NCI-H526 (cell line): ENCODE results near the gene MBNL2.

Experiments
- DNase-seq, 2 experiments: peaks; one replicate each; lab custom pipeline; 2025; lab: John Stamatoyannopoulos, UW

The MBNL2 gene

GRCh38 chr13:97234236-97234635 is 12.1 kb downstream of the MBNL2 start:
- DNase-seq = no peak

DNA sequence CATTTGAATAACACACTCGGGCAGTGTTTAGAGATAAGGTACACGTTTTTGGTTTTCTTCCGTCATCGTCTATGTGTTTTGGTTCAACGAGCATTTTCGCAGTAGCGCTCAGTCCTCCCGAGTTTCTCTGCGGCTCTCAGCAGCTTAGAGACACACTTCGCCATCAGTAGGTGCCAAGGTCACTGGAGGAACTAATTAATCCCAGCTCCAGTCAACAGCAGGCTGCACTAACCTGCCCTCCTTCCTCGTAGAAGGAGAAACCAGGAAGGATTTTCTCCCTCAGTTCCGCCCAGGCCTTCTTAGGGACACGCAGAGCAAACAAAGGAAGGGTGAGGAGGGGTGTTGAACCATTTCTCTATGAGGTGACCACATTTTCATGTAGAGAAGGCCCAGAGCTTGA is 12.6 kb downstream of the MBNL2 start:
- DNase-seq = no peak

DNA sequence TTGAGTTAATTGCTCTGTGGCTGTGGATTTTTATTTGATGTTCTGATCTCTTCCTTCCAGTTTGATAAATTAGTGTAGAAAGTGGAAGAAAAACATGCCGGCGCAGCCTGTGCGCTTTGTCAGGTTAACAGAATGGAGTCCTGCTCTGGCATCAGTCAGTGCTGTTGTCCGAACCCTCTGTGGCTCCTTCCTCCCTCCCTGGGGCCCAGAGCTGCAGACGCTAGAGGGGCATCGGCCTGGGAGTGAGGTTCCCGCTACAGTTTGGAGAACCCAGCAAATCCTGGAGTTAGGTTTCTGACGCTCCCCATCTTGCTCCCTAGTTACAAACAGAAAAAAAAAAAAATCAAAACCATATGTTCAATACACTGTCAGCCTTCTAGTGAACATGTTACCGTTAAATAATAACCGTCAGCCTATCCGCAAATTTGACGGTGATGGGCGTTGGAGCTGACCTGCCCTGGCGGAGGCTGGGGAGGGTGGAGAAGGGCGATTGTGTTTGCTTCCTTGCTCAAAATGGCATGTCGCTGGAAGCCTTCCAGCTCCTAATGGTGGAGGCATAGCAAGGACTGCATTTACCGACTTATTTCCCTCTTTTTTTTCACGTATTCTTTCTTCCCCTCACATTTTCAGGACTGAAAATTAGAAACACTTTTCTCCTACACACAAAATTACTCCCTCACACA is 13.6 kb downstream of the MBNL2 start:
- DNase-seq = no peak

- DNase-seq = no peak
Measured at GRCh38 chr13:97237388-97237787, 15.3 kb downstream of the MBNL2 start.

DNA sequence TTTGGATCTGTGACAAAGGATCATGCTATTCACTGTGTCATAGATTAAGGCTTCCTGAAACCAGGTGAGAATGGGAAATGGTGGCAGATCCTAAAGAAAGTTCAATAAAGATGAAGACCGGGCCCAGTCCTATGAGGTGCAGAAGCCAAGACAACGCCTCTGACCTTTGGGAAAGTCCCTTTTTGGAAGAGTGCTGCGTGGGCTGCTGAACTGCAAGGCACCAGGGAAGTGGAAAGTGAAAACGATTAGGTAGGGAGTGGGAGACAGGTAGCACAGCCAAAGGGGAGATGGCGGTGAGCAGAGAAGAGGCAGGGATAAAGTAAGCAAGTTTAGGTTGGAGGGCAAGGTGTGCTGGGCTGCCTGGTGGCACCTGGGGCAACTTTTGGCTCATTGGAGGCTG is 16.3 kb downstream of the MBNL2 start:
- DNase-seq = no peak

- DNase-seq = no peak
Measured at GRCh38 chr13:97238883-97239282, 16.8 kb downstream of the MBNL2 start.

GRCh38 chr13:97239306-97239705 is 17.2 kb downstream of the MBNL2 start:
- DNase-seq = no peak

DNA sequence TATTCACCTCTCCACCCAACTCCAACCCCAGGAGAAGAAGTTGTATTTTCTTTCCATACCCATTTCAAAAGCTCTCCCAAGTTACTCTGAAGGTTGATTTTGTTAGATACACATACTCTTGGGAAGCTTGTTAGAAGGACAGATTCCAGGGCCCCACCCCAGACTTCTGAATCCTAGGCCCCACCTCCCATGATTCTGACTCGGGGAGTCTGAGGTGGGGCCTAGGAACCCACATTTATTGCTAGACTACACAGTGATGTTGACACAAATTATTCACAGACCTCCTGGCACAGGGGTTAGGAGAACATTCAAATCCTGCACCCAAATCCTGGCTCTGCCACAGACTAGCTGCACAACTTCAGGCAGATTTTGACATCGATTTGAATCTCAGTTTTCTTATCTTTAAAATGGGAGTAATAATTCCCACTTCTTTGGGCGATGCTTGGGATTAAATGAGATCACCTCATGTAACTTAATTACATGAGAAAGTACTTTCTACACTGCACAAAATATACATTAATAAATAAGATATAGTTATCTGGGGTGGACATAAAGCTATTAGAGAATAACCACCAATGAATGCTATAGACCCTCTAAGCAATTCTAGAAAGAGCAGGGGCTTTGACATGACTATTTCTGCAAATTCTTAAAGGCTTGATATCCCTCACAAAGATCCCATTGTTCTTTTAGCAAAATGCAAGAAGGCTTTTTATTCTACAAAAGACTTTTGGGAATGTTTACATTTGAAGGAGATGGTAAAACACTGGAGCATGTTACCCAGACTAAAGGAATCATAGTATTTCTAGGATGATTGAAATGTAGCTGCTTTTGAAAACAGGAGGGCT is 18.0 kb downstream of the MBNL2 start:
- no peak for DNase-seq

DNA sequence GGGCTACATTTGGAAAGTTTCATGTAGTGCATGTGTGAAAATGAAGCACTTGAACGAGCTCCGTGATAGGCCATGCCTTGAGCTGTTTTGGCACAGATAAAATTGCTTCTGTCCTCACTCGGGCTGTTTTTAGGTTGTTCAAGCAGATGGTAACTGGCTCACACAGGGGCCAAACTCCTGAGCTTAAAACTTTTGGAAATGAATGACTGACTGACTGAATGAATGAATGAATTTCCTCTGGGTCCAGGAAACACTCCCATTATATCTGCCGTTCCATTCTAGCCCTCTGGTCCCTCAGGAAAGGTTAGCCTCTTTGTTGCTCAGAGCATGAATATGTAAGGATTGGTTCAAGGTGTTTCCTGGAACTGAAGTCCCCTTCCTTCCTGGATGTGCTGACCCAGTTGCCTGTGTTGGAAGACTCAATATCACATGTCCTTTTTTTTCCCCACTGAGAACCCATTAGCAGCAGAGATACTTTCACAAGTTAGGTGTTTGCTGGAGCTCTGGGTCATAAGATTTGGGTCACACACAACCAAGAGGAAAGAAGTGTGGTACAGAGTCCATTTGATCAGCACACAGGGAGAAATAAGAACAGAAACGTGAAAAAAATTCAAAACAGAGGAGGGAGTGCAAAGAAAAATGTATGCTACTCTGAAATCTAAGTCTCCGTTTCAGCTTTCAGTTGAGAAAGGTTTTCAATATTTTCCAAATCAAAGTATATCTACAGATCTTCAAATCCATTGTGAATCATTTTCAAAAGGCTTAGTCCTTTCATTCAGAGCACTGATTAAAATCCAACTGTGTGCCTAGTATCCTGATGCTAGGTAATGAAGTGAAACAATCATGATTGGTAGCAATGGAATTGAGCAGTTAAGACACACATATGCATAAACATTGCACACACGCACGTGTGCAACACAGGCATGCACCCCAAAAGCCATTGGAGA is 18.9 kb downstream of the MBNL2 start:
- no peak for DNase-seq

DNA sequence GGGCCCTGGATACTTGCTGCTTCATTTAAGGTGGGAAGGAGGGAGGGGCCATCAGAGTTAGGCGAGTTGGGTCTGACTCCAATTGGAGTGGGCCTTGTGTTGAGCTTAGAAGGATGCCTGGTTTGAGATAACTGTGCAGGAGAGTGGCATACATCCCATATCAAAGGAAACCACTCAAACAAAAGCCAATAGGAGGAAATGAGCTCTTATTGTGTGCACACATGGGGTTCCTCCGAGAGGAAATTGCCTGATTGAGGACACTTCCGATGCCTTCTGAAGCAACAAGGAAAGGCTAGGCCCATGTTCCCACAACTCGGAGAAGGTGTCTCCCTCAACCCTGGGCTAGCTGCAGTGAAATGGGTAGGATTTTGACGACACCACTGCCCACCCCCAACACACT is 19.6 kb downstream of the MBNL2 start:
- DNase-seq = no peak

DNA sequence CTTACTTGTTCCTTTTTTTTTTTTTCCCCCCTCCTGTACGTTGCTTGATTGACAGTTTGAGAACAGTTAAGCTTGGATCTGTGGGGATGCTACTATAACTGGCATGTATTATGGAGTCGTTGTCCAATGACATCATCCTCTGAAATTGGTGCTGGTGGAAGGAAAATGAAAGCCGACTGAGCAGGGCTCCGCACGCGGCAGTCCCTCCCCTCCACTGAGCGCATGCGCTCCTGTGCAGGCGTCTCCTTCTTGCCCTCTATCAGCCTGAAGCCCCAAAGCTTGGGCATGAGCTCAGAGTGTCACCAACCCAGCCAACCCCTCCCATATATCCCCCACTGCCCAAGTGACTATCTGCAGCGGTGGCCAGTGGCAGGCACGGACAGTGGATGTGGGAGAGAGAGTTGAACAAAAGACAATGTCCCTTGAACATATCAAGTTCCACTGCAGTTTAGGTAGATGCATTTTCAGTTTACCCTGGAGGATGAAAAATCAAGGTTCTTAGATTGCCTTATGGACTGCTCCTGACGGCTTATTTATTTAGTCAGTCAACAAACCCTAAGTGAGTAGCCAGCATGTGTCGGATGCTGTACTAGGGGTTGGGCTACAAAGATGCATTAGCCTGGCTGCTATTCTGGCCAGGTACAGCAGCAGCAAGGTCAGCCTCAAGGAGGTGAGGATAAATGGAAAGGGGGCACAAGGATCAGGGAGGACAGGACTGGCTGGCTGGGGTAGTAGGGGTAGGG is 20.8 kb downstream of the MBNL2 start:
- DNase-seq = no peak

GRCh38 chr13:97243915-97244781 is 22.0 kb downstream of the MBNL2 start:
- peak; percentile 32 for DNase-seq

DNA sequence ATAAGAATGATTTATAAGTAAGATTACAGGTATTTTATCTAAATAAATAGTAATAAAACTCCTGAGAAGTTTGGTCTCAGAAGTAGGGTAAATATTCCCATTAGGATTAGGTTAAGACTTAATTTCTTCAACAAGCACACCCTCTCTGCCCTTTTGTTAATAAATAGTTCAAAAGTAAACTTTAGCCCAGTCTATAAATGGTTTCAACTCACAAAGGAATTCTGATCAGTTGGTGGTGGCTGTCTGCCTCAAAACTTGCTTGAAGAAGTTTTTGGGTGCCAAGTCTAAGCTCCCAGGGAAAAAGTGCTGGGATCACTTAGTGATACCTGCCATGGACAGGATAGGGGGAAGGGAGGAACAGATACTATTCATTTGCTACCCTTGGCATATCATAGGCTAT is 22.9 kb downstream of the MBNL2 start:
- DNase-seq = no peak

GRCh38 chr13:97246596-97247158 is 24.5 kb downstream of the MBNL2 start:
- no peak for DNase-seq

DNA sequence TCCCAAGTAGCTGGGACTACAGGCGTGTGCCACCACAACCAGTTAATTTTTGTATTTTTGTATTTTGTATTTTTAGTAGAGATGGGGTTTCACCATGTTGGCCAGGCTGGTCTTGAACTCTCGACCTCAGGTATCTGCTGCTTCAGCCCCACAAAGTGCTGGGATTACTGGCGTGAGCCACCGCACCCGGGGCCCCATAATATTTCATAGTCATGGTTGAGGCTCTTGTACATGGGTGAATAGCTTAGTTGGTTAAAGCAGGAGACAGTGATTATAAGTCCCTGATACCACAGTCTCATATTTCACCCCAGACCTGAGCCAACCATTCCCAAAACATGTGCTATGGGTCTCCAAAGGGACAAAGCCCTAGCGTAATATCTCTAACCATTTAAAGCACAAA is 26.1 kb downstream of the MBNL2 start:
- DNase-seq = peak in 1 of 2 experiments; percentile 20

DNA sequence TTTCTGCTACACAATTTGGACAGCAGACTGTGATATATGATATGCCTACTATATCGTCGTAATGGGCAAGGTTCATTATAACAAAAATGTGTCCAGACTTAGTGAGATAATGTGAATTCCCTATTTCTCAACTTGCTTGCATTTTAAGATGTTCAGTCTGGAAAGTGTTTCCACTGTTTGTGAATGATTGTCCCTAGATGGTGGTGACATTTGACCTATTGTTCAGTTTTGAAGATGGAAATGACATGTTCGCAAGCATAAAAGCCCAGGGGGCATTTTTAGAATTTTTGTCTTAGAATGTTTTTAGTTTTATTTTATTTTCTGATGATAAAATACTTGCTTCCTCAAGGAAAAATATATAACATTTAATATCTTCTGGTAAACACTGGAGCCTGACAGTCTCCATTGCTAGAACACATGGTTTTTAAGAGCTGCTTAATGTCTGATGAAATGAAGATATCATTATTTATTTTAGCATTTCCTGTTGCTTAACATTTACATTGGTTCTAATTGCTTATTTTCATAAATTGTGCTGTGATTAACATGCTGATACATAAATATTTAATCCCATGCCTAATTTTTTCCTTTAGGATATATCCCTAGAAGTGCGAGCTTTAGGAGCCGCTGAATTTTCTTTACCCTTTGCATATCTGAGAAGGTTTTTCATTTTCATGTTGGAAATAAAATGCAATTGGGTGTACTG is 27.1 kb downstream of the MBNL2 start:
- DNase-seq = peak in 1 of 2 experiments; percentile 38

DNA sequence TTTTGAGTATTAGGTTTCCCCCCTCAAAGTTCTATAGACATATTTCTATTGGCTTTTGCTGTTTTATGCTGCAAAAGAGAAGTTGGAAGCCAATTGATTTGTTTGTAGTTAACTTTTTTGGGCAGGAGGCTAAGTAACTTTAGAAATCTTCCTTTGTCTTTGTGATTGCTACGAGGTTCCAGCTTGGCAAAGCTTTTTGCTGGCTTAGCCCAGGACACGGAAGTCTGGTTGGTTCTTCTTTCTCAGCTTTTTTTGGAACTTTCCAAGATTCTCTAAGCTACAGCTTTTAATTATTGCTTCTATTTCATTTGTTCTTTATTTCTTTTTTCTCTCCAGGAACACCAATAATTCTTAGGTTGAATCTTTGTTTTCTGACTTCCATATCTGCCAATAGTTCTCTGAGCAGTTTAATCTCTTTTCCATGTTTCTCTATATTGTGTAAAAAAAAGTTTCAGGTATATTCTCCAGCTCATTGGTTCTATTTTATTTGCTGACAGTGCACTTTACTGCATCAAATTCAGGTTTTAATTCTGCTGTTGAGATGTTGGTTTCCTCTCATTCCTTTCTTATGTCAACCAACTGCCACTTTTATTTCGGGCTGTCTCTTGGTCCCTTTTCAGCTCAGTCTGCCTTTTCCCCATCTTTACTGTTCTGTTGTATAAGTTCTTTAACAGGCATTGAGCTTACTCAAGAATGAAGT is 27.8 kb downstream of the MBNL2 start:
- DNase-seq = no peak

DNA sequence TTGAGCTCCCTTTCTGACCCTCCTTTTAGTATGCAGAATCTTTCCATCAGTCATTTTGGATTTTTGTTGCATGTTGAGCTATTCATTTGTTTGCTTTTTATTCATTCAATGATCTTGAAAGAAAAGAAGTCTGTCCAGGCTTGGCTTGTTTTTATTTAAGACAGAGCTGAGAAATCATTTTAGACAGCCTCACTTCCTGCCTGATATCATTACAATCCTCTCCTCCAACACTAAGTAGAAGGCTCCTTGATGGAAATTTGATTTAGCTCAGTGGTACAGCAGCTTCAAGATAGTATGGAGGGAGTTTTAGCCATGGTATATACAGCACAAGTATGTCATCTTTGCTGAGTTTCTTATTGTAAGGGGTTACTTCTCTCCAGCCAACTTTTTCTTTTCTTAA is 28.4 kb downstream of the MBNL2 start:
- no peak for DNase-seq

DNA sequence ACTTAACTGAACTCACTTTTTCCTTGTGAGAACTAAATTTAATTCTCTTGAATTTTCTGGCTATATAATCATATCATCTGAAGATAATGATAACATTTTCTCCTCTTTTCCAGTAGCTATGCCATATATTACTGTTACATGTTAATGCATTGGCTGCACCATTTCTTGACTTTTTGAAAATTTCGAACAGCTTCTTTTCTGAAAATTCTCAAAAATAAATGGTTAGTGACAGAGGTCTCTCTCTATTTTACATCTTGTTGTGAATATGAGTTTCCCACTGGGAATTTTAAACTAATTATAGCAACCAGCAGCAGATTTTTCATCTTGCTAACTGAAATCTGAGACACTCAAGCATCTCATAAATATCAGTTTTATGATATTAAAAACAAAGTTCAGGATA is 30.6 kb downstream of the MBNL2 start:
- DNase-seq = no peak
